H1 (cell line): ENCODE data around the gene CCDC144A. TPM values are rescaled to one million over a fixed set of nuclear protein-coding genes. Genes with fewer than 3 reads are reported as not detected.
A peak's percentile ranks its signal among the peaks of the same experiment; 100 is the strongest.

Experiments used
- NANOG ChIP-seq: IDR thresholded peaks from 2 replicates; pipeline ENCODE4 v1.6.1; 2011; ENCODE audit warnings: low read length, low read depth, mild to moderate bottlenecking, inconsistent platforms; ENCODE audit not compliant: insufficient read depth, poor library complexity, severe bottlenecking
- NRF1 ChIP-seq: IDR thresholded peaks from 2 replicates; pipeline ENCODE4 v1.6.1; 2011; ENCODE audit warnings: mild to moderate bottlenecking, low read depth, low read length, improper control_type of control experiment
- TCF12 ChIP-seq: IDR thresholded peaks from 2 replicates; pipeline ENCODE4 v1.6.1; 2011; ENCODE audit warnings: low read depth, mild to moderate bottlenecking, low read length
- polyA plus RNA-seq, 7 experiments: library from polyadenylated mRNA; depleted of rRNA in 3 of 7; stranded (reverse) in 5 of 7; unstranded in 2 of 7; fragments of >200 nt in 5 of 7; fragments of 200-250 nt in 2 of 7; gene quantifications; 1 replicate in 5 of 7; 2 replicates in 1 of 7; 4 replicates in 1 of 7; pipeline versions ENCODE4 v1.2.1 to v1.2.3, GENCODE V29; 2011 to 2013; ENCODE audit warnings: missing spikeins in 2 of 7, mixed read lengths in 2 of 7
- total RNA-seq: library from RNA; stranded (reverse); fragmentation: NEBNext Ultra II Directional; extraction: Animal tissue kit (Norgen Biotek cat#: 25700); gene quantifications from 2 replicates; pipeline ENCODE4 v1.2.1, GENCODE V29; 2021

The CCDC144A gene
- total and polyA plus RNA-seq, 2 of the 8 experiments (the other 6 are each of a cell fraction or from before 2014, with no cell fraction given), result 0.35 to 1.7 TPM

- TF ChIP-seq TCF12 (no peak), NANOG (no peak), NRF1 (peak; percentile 90)
Observed at GRCh38 chr17:16653367-16654041, 36.5 kb upstream of the CCDC144A start, which contains the start of gene ZNF624 (continued).
